Activated T-cell treated with anti-CD3 and anti-CD28 coated beads for 4 hours (primary cell): ENCODE measurements around the gene LUZP4.
"Not testable (repeated sequence)": the region's sequence is repeated elsewhere in the genome, so short reads cannot be mapped to it uniquely, and the experiment has no call there.

Source experiments
- DNase-seq: peaks from one replicate; pipeline ENCODE4 v3.0.0-alpha.2; 2020

LUZP4 gene

GRCh38 chrX:115339441-115340025 lies 50.0 kb downstream of the LUZP4 start:
- DNase-seq: no peak

- DNase-seq: no peak
Measured at GRCh38 chrX:115341421-115341820, 51.9 kb downstream of the LUZP4 start.

- no peak for DNase-seq
Measured at GRCh38 chrX:115344885-115345614, 55.5 kb downstream of the LUZP4 start.

- DNase-seq: no peak
Measured at GRCh38 chrX:115345615-115346014, 56.1 kb downstream of the LUZP4 start.

- DNase-seq: not testable (repeated sequence)
Measured at GRCh38 chrX:115346738-115347137, 57.2 kb downstream of the LUZP4 start.

- no peak for DNase-seq
Measured at GRCh38 chrX:115348446-115349225, 59.1 kb downstream of the LUZP4 start.

GRCh38 chrX:115350711-115351381 lies 61.3 kb downstream of the LUZP4 start:
- no peak for DNase-seq

GRCh38 chrX:115356369-115356768 lies 66.9 kb downstream of the LUZP4 start:
- DNase-seq: no peak
